Left forelimb (tissue), 1 donor: Measurements from ENCODE around the gene GALNT6.

Experiments used
- DNase-seq: peaks from one replicate; pipeline ENCODE4 v3.0.0-alpha.2; 2018; ENCODE audit warnings: low spot score

GALNT6 gene

DNA sequence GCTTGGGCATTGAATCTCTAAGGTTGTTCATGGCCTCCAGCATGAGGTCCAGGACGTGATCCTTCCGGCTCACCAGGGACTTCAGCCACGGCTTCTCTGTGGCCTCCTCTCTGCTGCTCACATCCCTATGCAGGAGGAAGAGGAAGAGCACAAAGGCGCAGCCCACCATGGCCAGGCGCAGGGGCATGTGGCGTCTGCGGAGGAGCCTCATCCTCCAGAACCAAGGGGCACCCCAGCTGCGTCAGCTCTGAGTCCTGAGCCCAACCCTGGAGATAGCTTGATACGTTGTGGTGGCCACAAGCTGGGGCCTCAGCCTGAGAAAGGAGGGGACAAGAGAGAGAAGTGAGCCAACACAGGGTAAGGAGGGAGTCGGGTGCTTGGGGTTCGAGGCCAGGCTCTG, 11.6 kb downstream of the GALNT6 start:
- no peak for DNase-seq

DNA sequence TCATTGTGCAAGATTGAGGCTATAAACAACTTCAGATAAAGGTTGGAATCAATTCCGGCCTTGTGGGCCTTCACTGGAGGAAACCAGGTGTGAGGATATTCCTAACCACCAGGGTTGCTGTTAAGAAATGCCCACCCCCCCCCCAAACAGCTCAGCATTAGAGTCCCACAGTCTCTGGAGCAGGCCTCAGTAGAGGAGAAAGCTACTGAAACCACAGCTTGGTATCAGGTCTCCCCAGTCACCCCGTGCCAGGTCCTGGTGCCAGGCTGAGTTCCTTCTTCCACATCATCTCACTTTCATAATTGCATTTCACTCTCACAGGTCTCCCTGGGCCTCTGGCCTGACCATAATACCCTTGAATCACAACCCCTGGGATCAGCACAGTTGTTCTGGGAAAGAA, 12.5 kb downstream of the GALNT6 start:
- no peak for DNase-seq

DNA sequence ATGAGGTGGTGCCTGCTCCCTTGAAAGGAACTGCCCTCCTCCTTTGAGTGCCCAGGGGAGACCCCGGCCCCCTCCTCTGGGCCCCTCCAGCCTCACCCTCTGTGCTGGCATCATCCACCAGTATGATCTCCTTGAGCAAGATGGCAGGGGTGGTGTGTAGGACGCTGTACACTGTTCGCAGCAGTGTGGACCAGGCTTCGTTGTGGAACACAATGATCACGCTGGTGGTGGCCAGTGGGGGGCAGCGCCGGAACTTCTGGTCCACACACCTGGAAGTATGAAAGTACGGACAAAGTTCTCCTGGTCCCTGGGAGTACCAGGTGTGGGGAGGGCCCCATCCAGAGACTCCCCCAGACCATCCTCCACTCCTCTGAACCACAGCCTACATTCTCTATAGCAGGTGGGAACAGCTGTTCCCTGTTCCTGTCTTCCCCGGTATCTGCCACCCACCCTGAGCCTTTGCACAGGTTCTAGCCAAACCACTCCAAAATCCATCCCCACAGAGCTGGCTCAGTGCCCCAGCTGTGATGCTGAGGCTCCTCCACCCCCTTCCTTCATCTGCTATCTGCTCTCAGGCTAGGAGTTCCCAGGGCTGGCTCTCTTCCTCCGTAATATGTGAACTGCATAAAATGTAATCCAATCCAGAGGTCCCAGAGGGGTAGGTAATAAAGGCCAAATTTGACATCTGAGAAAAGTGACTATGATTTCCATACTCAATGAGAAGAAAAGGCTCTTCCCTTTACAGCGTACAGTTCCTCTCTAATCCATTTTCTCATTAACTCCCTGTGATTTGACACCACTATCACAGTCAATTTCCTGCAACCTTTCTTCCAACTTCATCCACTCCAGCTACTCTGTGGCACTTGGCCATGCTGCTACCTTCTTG, 13.9 kb downstream of the GALNT6 start:
- no peak for DNase-seq

DNA sequence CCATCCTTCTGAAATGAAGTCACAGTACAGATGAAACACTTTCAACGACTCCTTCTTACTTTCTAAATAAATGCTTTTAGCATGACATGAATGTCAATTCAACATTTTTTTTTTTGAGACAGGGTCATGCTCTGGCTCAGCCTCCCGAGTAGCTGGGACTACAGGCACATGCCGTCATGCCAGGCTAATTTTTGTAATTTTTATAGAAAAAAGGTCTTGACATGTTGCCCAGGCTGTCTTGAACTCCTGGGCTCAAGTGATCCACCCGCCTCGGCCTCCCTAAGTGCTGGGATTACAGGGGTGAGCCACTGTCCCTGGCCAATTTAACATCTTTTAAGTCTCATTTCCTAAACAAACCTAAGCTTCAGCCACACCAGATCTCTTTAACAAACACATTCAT, 16.4 kb downstream of the GALNT6 start:
- no peak for DNase-seq

DNA sequence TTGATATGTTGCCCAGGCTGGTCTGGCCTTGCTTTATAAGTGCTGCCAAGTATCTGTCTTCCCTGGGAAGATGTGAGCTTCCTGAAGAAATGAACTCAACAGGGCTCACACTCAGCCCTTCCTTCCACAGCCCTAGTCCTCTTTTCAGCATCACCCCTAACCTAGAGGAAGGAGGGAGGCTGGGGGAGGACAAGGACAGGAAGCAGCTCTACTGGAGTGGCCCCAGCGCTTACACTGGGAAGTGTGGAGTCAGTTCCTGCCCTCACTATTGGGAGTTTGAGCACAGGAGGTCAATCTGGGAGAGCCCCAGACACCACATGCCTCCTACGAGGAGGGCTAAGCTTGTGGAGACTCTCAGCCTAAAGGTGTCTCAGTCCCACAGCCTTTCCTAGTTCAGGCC, 16.8 kb downstream of the GALNT6 start:
- no peak for DNase-seq

DNA sequence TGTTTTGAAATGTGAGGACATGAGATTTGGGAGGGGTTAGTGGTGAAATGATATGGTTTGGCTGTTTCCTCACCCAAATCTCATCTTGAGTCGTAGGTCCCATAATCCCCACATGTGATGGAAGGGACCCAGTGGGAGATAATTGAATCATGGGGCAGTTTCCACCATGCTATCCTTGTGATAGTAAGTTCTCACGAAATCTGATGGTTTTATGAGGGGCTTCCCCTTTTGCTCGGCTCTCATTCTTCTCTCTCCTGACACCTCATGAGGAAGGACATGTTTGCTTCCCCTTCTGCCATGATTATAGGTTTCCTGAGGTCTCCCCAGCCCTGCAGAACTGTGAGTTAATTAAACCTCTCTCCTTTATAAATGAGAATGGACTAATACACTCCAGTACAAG, 18.0 kb downstream of the GALNT6 start:
- DNase-seq = no peak

DNA sequence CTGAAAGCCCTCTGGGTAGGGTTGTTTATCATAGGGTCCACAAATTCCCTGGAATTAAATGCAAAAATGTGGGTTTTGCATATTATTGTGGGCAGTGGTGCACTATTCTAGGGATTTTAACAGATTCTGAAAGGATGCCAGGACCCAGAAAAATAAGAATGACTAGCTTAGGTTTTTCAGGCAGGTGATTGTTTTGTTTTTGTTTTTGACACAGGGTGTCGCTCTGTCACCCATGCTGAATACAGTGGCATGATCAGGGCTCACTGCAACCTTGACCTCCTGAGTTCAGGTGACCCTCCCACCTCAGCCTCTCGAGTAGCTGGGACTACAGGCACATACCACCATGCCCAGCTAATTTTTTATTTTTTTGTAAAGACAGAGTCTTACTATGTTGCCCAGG, 19.2 kb downstream of the GALNT6 start:
- no peak for DNase-seq

DNA sequence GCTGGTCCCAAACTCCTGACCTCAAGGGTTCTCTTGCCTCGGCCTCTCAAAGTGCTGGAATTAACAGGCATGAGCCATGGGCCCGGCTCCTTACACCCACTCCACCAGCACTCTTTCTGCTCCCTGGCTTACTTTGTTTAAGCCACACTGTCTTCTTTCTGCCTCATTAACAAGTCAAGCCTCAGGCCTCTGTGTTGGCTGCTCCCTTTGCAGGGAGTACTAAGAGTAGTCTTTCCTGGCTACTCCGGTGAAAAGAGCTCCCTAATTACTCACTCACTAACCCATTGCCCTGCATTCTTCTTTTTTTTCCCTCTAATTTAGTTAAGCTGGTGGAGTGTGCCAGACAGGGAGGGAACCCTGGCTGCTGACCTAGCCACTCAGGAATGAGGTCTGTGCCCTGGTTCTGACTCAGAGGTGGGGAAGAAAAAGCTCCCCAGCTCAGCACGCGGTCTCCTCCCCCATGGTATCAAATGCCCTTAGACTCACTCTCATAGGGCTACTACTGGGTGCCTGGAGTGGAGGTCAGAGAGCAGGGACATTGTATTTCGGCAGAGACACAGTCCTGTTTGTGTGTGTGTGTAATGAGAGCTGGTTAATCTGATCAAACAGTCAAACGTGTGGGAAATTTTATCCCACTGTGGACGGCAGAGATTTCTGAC, 19.8 kb downstream of the GALNT6 start:
- no peak for DNase-seq

DNA sequence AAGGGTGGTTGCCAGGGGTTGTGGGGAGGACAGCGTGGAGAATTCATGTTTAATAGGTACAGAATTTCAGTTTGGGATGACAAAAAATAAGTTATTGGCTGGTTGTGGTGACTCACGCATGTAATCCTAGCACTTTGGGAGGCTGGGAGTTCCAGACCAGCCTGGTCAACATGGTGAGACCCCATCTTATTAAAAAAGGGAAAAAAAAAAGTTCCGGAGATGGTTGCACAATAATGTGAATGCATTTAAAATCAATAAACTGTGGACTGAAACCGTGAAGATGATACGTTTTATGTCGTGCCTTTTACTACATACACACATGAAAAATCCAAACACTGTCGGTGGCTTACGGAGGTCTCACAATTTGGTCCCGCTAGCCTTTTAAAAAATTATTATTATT, 20.5 kb downstream of the GALNT6 start:
- DNase-seq = no peak

DNA sequence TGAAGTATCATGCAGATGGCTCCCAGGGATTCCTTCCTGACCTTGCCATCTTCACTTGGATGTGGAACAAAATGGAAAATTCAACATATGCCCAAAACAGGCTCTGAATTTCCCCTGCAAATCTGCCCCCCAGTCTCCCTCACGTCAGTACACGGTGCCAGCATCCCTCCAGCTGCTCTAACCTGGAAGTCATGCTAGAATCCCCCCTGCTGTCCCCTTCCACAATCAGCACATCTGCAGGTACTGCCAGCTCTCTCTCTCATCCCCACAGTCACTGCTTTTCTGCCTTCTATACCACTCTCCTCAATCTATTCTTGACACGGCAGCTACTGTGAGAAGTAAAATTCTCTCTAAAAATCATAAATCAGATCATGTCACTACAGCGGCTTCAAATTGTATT, 21.6 kb downstream of the GALNT6 start:
- DNase-seq = no peak

DNA sequence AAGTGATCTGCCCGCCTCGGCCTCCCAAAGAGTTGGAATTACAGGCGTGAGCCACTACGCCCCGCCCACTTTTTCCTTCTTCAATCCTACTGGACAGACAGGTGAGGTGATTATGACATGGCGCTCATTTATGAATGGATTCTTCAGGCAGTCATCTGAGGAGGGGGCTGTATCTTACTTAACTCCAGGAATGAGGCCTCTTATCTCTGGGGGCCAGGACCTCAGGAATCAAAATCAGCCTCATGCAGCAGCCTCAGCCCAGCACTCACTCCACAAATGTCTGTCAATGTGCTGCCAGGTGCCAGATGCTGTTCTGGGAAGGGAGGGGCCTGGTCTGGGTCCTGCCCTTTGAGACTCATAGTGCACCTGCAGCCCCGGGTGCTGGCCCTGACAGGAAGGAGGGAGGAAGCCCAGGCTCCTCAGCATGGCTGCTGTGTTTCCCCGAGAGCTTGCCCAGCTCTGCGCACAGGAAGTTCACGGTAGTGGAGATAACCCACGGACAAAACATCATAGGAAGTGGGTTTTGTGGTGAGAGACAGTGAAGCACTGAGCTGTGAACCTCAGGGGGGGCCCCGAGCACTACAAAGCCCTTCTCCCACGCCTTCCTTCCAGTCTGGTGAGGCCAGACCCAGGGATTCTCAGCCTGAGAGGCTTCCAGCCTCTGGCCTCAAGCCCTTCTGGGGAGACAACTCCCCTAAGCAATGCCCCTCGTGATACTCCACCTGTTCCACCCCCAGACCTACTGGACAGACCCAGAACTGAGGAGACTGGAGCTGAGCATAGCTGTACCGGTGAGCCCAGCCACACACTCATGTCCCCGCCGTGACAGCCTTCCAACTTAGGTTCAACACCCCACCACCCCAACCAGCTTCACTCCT, 22.3 kb downstream of the GALNT6 start:
- no peak for DNase-seq

DNA sequence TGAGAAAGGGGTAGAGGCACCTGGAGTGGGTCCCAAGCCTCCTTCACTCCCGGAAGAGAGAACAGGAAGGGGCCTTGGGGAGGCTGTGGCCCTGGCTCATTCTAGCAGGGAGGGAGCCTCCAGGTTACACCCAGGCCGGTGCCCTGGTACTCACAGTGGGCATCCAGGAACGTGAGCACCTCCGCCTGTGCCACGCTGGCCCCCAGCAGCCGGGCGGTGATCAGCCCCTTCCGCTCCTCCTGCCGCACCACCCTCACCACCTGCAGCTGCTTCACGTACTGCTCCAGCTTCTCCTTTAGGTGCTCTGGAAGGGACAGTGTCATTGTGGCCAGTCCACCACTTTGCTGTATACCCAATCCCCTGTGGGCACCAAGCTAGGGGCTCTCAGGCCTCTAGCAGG, 25.9 kb downstream of the GALNT6 start:
- no peak for DNase-seq

DNA sequence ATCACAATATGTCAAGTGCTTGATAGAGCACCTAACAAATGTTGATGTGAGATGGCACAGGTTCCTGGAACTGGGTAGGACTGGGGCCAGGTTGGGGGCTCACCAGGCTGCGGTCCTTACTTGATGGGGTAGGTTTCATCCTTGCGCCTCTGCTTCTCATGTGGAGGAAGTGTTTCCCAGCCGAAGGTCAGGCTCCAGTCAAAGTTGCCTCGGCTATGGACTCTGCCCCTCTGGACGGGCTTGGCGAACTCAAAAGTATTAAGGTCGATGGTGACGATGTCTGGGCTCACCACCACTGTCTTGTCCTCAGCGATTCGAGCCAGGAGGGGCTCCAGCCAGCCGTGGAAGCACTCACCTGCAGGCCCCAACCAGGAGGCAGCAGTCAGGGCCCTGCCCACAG, 27.2 kb downstream of the GALNT6 start:
- no peak for DNase-seq

DNA sequence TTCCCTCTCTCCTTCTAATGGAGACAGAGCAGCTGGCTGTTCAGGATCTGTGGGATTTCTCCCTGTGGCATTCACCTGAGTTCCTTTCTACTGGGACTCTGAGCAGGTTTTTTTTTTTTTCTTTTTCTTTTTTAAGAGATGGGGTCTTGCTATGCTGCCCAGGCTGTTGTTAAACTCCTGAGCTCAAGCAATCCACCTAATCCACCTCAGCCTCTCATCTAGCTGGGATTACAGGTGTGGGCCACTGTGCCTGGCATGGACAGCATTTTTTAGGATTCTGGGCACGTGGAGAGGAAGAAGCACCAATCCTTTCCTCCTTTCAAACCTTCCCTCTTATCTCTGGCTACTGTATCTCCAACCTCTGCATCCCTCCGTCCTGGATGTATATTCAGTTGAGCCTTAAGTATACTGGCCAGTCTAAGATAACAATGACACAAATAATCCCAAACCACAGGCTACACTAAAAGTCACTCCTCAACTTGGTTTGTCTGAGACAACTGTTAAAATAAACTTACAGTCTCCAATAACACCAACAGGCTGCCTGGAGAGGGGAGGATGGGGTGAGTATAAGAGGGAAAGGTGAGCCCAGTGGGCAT, 28.4 kb downstream of the GALNT6 start:
- DNase-seq = no peak

DNA sequence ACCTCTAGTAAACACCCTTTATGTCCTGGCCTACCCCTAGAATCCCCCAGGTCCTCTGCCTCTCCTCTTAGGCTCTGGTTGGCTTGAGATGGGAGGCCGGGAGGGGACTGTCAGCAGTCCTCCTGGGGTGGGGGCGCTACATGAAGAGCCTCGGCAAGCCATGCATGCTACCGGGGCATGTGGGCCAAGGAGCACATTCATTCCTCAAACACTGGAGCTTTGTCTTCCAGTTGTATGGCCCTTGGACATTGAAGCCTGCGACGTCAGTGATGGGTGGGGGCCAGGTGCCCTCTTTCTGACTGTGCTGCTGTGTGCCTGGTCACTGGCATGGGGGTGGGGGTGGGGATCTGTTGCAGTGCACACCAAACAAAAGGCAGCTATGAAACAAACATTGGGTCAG, 28.9 kb downstream of the GALNT6 start:
- no peak for DNase-seq

DNA sequence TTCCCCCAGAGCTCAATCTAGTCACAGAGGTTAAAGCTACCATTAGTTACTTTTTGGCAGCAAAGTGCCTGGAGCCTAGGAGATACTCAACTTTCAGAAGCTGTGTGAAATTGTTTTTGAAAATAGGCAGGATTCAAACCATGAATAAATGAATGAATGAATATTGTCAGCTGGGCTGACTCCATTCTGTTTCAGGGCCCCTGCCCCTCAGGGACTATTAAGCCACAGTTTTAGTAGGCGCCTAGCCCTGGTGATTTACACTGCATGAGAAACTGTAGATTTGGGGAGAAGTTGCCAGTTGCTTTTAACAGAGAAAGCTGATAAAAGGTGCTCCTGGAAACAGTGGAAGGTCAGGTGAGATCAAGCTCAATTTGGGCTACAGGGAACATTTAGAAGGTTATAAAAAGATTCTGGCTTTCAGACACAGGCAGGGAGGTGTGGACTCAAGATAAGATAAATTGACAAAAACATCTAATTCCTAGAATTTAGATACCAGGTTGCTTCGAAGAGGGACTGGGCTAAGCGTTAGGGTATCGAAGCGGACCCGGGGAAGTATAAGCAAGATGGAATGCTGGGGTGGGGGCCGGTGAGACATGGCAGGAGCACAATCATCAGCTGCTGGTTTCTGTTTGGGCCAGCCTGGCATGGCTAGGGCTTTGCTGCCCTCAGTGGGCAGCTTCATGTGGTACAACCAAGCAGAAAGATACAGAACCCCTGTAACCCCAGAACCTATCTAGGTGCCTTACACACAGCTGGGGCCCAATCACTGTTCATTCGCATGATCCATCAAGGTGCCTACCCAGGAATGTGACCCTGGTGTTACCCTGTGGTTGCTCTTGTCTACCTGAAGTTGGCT, 29.8 kb downstream of the GALNT6 start:
- no peak for DNase-seq

DNA sequence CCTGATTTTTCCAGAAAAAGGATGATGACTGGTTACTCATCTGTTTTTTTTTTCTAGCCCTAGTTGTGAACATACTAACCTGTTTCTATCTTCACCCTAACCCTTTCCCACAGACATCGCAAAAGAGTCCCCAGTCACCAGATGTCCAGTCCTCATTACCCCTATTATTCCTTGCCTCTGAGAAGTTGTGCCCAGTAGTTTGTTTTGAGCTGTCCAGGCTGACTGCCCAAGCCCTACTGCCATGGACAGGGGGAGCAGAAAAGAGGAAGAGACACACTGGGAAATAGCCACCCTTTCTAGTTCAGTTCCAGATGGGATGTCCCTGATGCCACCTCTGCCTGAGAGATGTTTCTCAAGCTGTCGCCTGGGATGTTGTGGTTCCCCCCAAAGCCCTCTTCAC, 30.9 kb downstream of the GALNT6 start:
- DNase-seq = no peak

DNA sequence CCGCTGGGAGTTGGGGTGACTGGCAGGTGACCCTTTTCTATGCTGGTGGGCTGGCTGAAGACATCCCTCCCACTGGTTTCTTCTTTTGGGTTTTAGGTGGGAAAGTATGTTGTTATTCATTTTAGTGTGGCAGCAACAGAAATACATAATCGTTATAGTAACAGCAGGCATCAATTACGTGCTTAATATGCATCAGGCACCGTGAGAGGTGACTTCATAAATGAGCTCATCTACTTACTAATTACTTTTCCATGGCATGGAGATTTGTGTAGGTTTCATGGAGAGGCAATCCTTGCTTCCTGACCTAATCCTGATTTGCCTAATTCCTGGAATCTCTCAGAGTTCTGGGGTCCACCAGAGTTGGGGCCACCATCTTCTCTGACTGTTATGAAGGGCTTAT, 31.4 kb downstream of the GALNT6 start:
- DNase-seq = no peak

DNA sequence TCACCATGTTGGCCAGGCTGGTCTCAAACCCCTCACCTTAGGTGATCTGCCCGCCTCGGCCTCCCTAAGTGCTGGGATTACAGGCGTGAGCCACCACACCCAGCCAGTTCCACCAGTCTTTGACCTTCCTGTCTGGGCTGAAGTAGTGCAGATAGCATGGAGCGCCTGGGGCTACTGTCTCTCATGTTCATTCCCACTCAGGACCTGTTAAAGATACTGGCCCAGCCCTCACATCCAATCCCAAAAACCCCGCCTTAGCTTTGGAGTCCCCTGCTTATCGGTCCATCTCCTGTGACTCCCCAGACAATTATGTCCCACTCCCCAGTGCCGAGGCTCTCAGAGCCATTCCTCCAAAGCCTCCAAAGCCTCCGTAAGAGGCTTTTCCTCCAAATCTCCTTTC, 32.7 kb downstream of the GALNT6 start:
- DNase-seq = no peak

DNA sequence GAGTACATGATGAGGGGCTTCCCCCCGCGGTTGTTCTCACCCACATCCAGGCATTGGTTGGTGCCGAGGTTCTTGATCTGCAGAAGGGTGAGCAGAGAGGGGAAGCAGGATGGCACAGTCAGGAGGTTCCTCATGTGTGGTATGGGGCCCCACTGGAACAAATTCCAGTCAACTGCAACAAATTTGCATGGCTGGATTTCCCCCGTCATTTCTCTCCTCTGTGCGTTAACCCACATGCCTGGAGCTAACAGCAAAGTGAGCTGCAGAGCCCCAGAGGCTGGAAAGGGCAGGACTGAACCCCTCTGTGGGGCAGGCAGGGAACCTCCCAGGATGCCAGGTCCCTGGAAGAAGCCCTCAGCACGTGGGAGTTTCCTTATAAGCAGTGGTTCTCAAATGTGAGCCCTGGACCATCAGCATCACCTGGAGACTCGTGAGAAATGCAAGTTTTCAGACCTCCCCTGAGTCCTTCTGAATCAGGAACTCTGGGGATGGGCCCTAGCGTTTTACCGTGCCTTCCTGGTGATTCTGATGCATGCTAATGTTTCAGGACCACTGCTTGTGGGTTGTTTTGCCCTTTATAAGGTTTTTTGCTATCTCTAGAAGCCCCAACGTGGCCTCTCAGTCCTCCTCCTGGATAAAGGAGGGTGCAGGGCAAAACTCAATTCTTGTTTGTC, 33.7 kb downstream of the GALNT6 start:
- DNase-seq = no peak
